Activated CD4-positive, alpha-beta T cell treated with anti-CD3 and anti-CD28 coated beads for 36 hours (primary cell): ENCODE measurements around the gene HOXA6. TPM values are rescaled to one million over a fixed set of nuclear protein-coding genes. Genes with fewer than 3 reads are reported as not detected.
A peak's percentile ranks its signal among the peaks of the same experiment; 100 is the strongest.

Experiments used
- ATAC-seq: fragments of 200-7000 bp; cut with Tn5 transposase; one replicate; pipeline ENCODE4 v1.10.0; 2021; ENCODE audit warnings: mild to moderate bottlenecking, moderate library complexity
- CTCF ChIA-PET: fragments of 350-600 bp; sonication (Branson Sonifier 250); formaldehyde crosslinking; loops from one replicate; lab custom pipeline; 2021; ENCODE audit warnings: antibody characterized with exemption; lab: Charles Lee
- POLR2A ChIA-PET: fragments of 350-600 bp; sonication (Branson Sonifier 250); formaldehyde crosslinking; loops from one replicate; lab custom pipeline; 2021; ENCODE audit warnings: antibody characterized with exemption, inconsistent platforms; lab: Charles Lee
- DNase-seq: peaks from one replicate; pipeline ENCODE4 v3.0.0-alpha.2; 2020
- H3K27ac Mint-ChIP-seq: one replicate; pipeline ENCODE4 v1.8.0; 2021; ENCODE audit warnings: mixed read lengths
- H3K27me3 Mint-ChIP-seq: one replicate; pipeline ENCODE4 v1.8.0; 2021; ENCODE audit warnings: mixed read lengths
- H3K36me3 Mint-ChIP-seq: one replicate; pipeline ENCODE4 v1.8.0; 2021; ENCODE audit warnings: low read depth, mixed read lengths
- H3K4me1 Mint-ChIP-seq: one replicate; pipeline ENCODE4 v1.8.0; 2021; ENCODE audit warnings: mixed read lengths
- H3K4me3 Mint-ChIP-seq: one replicate; pipeline ENCODE4 v1.8.0; 2021; ENCODE audit warnings: mild to moderate bottlenecking, moderate library complexity, mixed read lengths
- H3K9me3 Mint-ChIP-seq: one replicate; pipeline ENCODE4 v1.8.0; 2021; ENCODE audit warnings: low read depth, mixed read lengths
- intact Hi-C, 2 experiments: fragments of 100-400 bp; cut with DNase I in 1 of 2; cut with micrococcal nuclease in 1 of 2; formaldehyde crosslinking; loops; one replicate each; pipeline versions ENCODE4 v1.14.2 to v1.15.1; 2022 to 2024; cut with DNase I, micrococcal nuclease
- total RNA-seq, 2 experiments: library from RNA; stranded (reverse); gene quantifications; one replicate each; pipeline ENCODE4 v1.2.3, GENCODE V29; 2021

The HOXA6 gene
- total RNA-seq, 2 experiments from 2014 or later, result not detected

- no peaks in the 10 kb centered on the region for H3K36me3 Mint-ChIP-seq
- no peak overlapping the region for H3K27ac Mint-ChIP-seq
- peaks cover 38% of the 10 kb centered on the region for H3K4me1 Mint-ChIP-seq
- H3K27me3 Mint-ChIP-seq, result peaks cover 82% of the 10 kb centered on the region
- DNase-seq (no peak), ATAC-seq (no peak)
- intact Hi-C loops, result loop anchor here (2.0 to 5.0 kb wide), 2 partner anchors 14 to 33 kb away; partner anchors contain the start of gene HOXA11 (in 2 of the 2)
- no peak overlapping the region for H3K4me3 Mint-ChIP-seq
- ChIA-PET CTCF (interaction anchor here (0.6 to 1.5 kb wide), 5 partner anchors 25 to 1262 kb away, joined by 3 to 5 read pairs (median 4); no protein-coding TSS in a partner anchor), POLR2A (no interaction called here)
- H3K9me3 Mint-ChIP-seq, result no peaks in the 10 kb centered on the region
Observed at GRCh38 chr7:27154369-27154768, 6.8 kb upstream of the HOXA6 start.

- no peak for ATAC-seq
- no peak overlapping the region for H3K4me3 Mint-ChIP-seq
- CTCF ChIA-PET, result interaction anchor here (0.7 to 1.5 kb wide), 4 partner anchors 26 to 1291 kb away, joined by 3 to 5 read pairs (median 4); no protein-coding TSS in a partner anchor
- POLR2A ChIA-PET, result interaction anchor here (0.5 kb wide), 1 partner anchor 89 kb away, joined by 3 read pairs; no protein-coding TSS in a partner anchor
- H3K4me1 Mint-ChIP-seq, result peaks cover 35% of the 10 kb centered on the region
- intact Hi-C loops, result loop anchor here (5.0 kb wide), 1 partner anchor 34 kb away; the partner anchor contains the start of gene HOXA11 (in 2 of the 2)
- no peaks in the 10 kb centered on the region for H3K9me3 Mint-ChIP-seq
- H3K36me3 Mint-ChIP-seq, result no peaks in the 10 kb centered on the region
- peaks cover 81% of the 10 kb centered on the region for H3K27me3 Mint-ChIP-seq
- no peak overlapping the region for H3K27ac Mint-ChIP-seq
- no peak for DNase-seq
Observed at GRCh38 chr7:27153526-27153925, 6.0 kb upstream of the HOXA6 start.

- no peak for DNase-seq
- no peaks in the 10 kb centered on the region for H3K36me3 Mint-ChIP-seq
- no peak for ATAC-seq
- H3K4me3 Mint-ChIP-seq, result no peak overlapping the region
- no peaks in the 10 kb centered on the region for H3K9me3 Mint-ChIP-seq
- intact Hi-C loops, result loop anchor here (5.0 kb wide), 1 partner anchor 34 kb away; the partner anchor contains the start of gene HOXA11 (in 2 of the 2)
- H3K27me3 Mint-ChIP-seq, result peaks cover 82% of the 10 kb centered on the region
- peaks cover 41% of the 10 kb centered on the region for H3K4me1 Mint-ChIP-seq
- CTCF ChIA-PET, result interaction anchor here (1.1 to 1.2 kb wide), 2 partner anchors 10 to 27 kb away, joined by 4 to 5 read pairs; no protein-coding TSS in a partner anchor
- POLR2A ChIA-PET, result interaction anchor here (0.5 kb wide), 1 partner anchor 89 kb away, joined by 3 read pairs; no protein-coding TSS in a partner anchor
- H3K27ac Mint-ChIP-seq, result no peak overlapping the region
Observed at GRCh38 chr7:27152816-27153442, 5.4 kb upstream of the HOXA6 start.

GRCh38 chr7:27151931-27152815, 4.6 kb upstream of the HOXA6 start, which contains the start of gene HOXA3:
Gene HOXA3 (minus strand): TSS chr7:27152583. CDS start chr7:27110640, 41,943 bp downstream.
- Mint-ChIP-seq H3K27me3 (peaks cover 79% of the 10 kb centered on the region), H3K9me3 (no peaks in the 10 kb centered on the region), H3K4me3 (peak within 1 kb of the TSS; percentile 35), H3K27ac (no peak within 1 kb of the TSS), H3K36me3 (no peaks in the 10 kb centered on the region), H3K4me1 (peaks cover 41% of the 10 kb centered on the region)
- intact Hi-C loops, result loop anchor here (2.0 to 5.0 kb wide), 3 partner anchors 17 to 55 kb away; partner anchors contain the start of gene HOXA11 (in 2 of the 2)
- ATAC-seq, result no peak
- ChIA-PET CTCF (interaction anchor here (0.6 to 1.2 kb wide), 3 partner anchors 9 to 18 kb away, joined by 3 to 7 read pairs (median 4); no protein-coding TSS in a partner anchor), POLR2A (no interaction called here)
- DNase-seq, result no peak

GRCh38 chr7:27151341-27151930, 3.9 kb upstream of the HOXA6 start:
- ATAC-seq (no peak), DNase-seq (no peak)
- POLR2A ChIA-PET, result no interaction called here
- intact Hi-C loops, result loop anchor here (2.0 to 5.0 kb wide), 3 partner anchors 17 to 55 kb away; partner anchors contain the start of gene HOXA11 (in 2 of the 2)
- Mint-ChIP-seq H3K4me1 (peaks cover 40% of the 10 kb centered on the region), H3K9me3 (no peaks in the 10 kb centered on the region), H3K4me3 (peak overlapping the region; percentile 35), H3K27me3 (peaks cover 81% of the 10 kb centered on the region), H3K27ac (no peak overlapping the region), H3K36me3 (no peaks in the 10 kb centered on the region)
- CTCF ChIA-PET, result interaction anchor here (0.5 to 3.6 kb wide), 10 partner anchors 8 to 464 kb away, joined by 3 to 16 read pairs (median 5); partner anchors contain the start of gene EVX1

GRCh38 chr7:27150568-27151340, 3.2 kb upstream of the HOXA6 start:
- Mint-ChIP-seq H3K36me3 (no peaks in the 10 kb centered on the region), H3K4me3 (peak overlapping the region; percentile 35), H3K27ac (no peak overlapping the region), H3K27me3 (peaks cover 83% of the 10 kb centered on the region), H3K4me1 (peaks cover 36% of the 10 kb centered on the region), H3K9me3 (no peaks in the 10 kb centered on the region)
- ATAC-seq (peak; percentile 83), DNase-seq (peak; percentile 82)
- intact Hi-C loops, result loop anchor here (2.0 to 5.0 kb wide), 3 partner anchors 16 to 54 kb away; partner anchors contain the start of gene HOXA11 (in 2 of the 2)
- CTCF ChIA-PET, result interaction anchor here (0.5 to 3.6 kb wide), 15 partner anchors 8 to 781 kb away, joined by 3 to 16 read pairs (median 5); partner anchors contain the start of gene EVX1
- POLR2A ChIA-PET, result no interaction called here

GRCh38 chr7:27149842-27150567, 2.4 kb upstream of the HOXA6 start:
- ATAC-seq (peak; percentile 9), DNase-seq (no peak)
- Mint-ChIP-seq H3K36me3 (no peaks in the 10 kb centered on the region), H3K4me1 (peaks cover 29% of the 10 kb centered on the region), H3K9me3 (no peaks in the 10 kb centered on the region), H3K4me3 (peak overlapping the region; percentile 12), H3K27me3 (peaks cover 77% of the 10 kb centered on the region), H3K27ac (no peak overlapping the region)
- ChIA-PET CTCF (interaction anchor here (0.7 to 3.6 kb wide), 16 partner anchors 9 to 780 kb away, joined by 3 to 16 read pairs (median 4); partner anchors contain the start of gene EVX1), POLR2A (interaction anchor here (0.6 kb wide), 1 partner anchor 13 kb away, joined by 8 read pairs; no protein-coding TSS in a partner anchor)
- intact Hi-C loops, result loop anchor here (2.0 to 5.0 kb wide), 4 partner anchors 15 to 53 kb away; partner anchors contain the start of gene HOXA11 (in 2 of the 2)

GRCh38 chr7:27148756-27149641, 1.4 kb upstream of the HOXA6 start:
- no peak overlapping the region for H3K4me3 Mint-ChIP-seq
- H3K27me3 Mint-ChIP-seq, result peaks cover 70% of the 10 kb centered on the region
- ATAC-seq (no peak), DNase-seq (no peak)
- no peak overlapping the region for H3K27ac Mint-ChIP-seq
- peaks cover 20% of the 10 kb centered on the region for H3K4me1 Mint-ChIP-seq
- POLR2A ChIA-PET, result interaction anchor here (0.6 kb wide), 1 partner anchor 14 kb away, joined by 8 read pairs; no protein-coding TSS in a partner anchor
- no peaks in the 10 kb centered on the region for H3K36me3 Mint-ChIP-seq
- intact Hi-C loops, result loop anchor here in 1 of 2 experiments (2.0 kb wide), 1 partner anchor 18 kb away; no protein-coding TSS in a partner anchor
- no peaks in the 10 kb centered on the region for H3K9me3 Mint-ChIP-seq
- CTCF ChIA-PET, result interaction anchor here (0.7 to 3.6 kb wide), 17 partner anchors 9 to 779 kb away, joined by 3 to 16 read pairs (median 4); partner anchors contain the start of gene EVX1
